Motor neuron (in vitro differentiated cells): ENCODE data around the gene PRPF6. TPM values are rescaled to one million over a fixed set of nuclear protein-coding genes. Genes with fewer than 3 reads are reported as not detected.
"Not testable (repeated sequence)": the region's sequence is repeated elsewhere in the genome, so short reads cannot be mapped to it uniquely, and the experiment has no call there.

Source experiments
- ATAC-seq, 8 experiments: fragments of 200-7000 bp; cut with Tn5 transposase; replicated peaks in 6 of 8; 2 replicates each; pipeline ENCODE4 v1.8.0; 2021; ENCODE audit warnings: mild to moderate bottlenecking in 8 of 8, moderate library complexity in 8 of 8
- H3K27ac ChIP-seq, 2 donors: fragments of 250-450 bp; sonication (Bioruptor Pico); 2 replicates each; pipeline ENCODE4 v1.9.0; 2021; ENCODE audit warnings: antibody characterized with exemption in 2 of 2, mild to moderate bottlenecking in 2 of 2, moderate library complexity in 1 of 2
- H3K4me1 ChIP-seq, 2 donors: fragments of 250-450 bp; sonication (Bioruptor Pico); replicated peaks in 1 of 2; 2 replicates each; pipeline ENCODE4 v1.6.1; 2021; ENCODE audit warnings: antibody characterized with exemption in 2 of 2, mild to moderate bottlenecking in 2 of 2, moderate library complexity in 1 of 2
- H3K4me3 ChIP-seq, 5 donors: fragments of 250-450 bp; sonication (Bioruptor Pico); 2 replicates each; pipeline ENCODE4 v1.9.0; 2021; ENCODE audit warnings: antibody characterized with exemption in 5 of 5, mild to moderate bottlenecking in 5 of 5, moderate library complexity in 4 of 5
- WGBS, 10 experiments: fragments of 450-650 bp; shearing (Covaris generic); methylation state at CpG; one replicate each; pipeline ENCODE4 v1.0.0; 2022; 5-methylcytosine and 5-hydroxymethylcytosine counted together
- in situ Hi-C, 9 experiments: fragments of 400-800 bp; cut with MboI; loops; one replicate each; pipeline ENCODE4 v1.15.0; 2021; ENCODE audit warnings: low sequenced_read_pairs in 9 of 9, low pct_unique_long_range_greater_than_20kb in 2 of 9; ENCODE audit not compliant: unreplicated experiment in 9 of 9
- total RNA-seq, 8 experiments: library from RNA; unstranded; fragments of 300-600 nt; gene quantifications; 2 replicates each; pipeline versions ENCODE4 v1.2.3 to v1.2.4, GENCODE V29; 2022

The PRPF6 gene
- total RNA-seq, 8 experiments from 2014 or later = 38.2 to 97.9 (median 64.2) TPM

- no peak for ATAC-seq
- no peak overlapping the region for H3K27ac ChIP-seq
- in situ Hi-C loops = no loop called here
- no peak overlapping the region for H3K4me3 ChIP-seq
- no peaks in the 10 kb centered on the region for H3K4me1 ChIP-seq
- 20 to 98% (median 92%) methylated on average over 1 to 9 of the region's 10 CpGs; no CpG with 5 or more reads in 5 of the 10 experiments for WGBS, 10 experiments
Measured at GRCh38 chr20:64006490-64006889, 25.6 kb downstream of the PRPF6 start.

GRCh38 chr20:64006902-64007301, 26.0 kb downstream of the PRPF6 start:
- ATAC-seq = no peak
- in situ Hi-C loops = no loop called here
- Histone ChIP-seq H3K4me3 (no peak overlapping the region), H3K4me1 (no peaks in the 10 kb centered on the region), H3K27ac (no peak overlapping the region)
- WGBS, 10 experiments = 93 to 100% (median 100%) methylated on average over 1 to 2 of the region's 3 CpGs; no CpG with 5 or more reads in 6 of the 10 experiments

- H3K4me3 ChIP-seq = no peak overlapping the region
- in situ Hi-C loops = no loop called here
- no peak overlapping the region for H3K27ac ChIP-seq
- 73 to 96% (median 83%) methylated on average over 2 to 11 of the region's 13 CpGs; no CpG with 5 or more reads in 2 of the 10 experiments for WGBS, 10 experiments
- ATAC-seq = no peak
- H3K4me1 ChIP-seq = no peaks in the 10 kb centered on the region
Measured at GRCh38 chr20:64009811-64010387, 29.0 kb downstream of the PRPF6 start.

GRCh38 chr20:64010711-64011237, 29.8 kb downstream of the PRPF6 start:
- no peaks in the 10 kb centered on the region for H3K4me1 ChIP-seq
- in situ Hi-C loops = no loop called here
- H3K27ac ChIP-seq = no peak overlapping the region
- H3K4me3 ChIP-seq = no peak overlapping the region
- WGBS, 10 experiments = 0 to 97% (median 83%) methylated on average over 1 to 5 of the region's 8 CpGs; no CpG with 5 or more reads in 3 of the 10 experiments
- peak in 3 of 8 experiments; percentile 37 to 85 (median 37) for ATAC-seq

GRCh38 chr20:64011366-64011779, 30.4 kb downstream of the PRPF6 start:
- WGBS, 10 experiments = 80 to 100% (median 89%) methylated on average over 1 to 3 of the region's 16 CpGs; no CpG with 5 or more reads in 6 of the 10 experiments
- in situ Hi-C loops = no loop called here
- Histone ChIP-seq H3K4me1 (no peaks in the 10 kb centered on the region), H3K27ac (no peak overlapping the region), H3K4me3 (no peak overlapping the region)
- no peak for ATAC-seq

GRCh38 chr20:64012385-64013154, 31.6 kb downstream of the PRPF6 start:
- H3K4me3 ChIP-seq, ATAC-seq, in situ Hi-C loops, H3K4me1 ChIP-seq, H3K27ac ChIP-seq: not testable (repeated sequence)
- 80 to 100% (median 97%) methylated on average over 1 to 3 of the region's 20 CpGs; no CpG with 5 or more reads in 6 of the 10 experiments for WGBS, 10 experiments

- Histone ChIP-seq H3K27ac (no peak overlapping the region), H3K4me1 (no peaks in the 10 kb centered on the region), H3K4me3 (no peak overlapping the region)
- 36 to 93% (median 82%) methylated on average over 1 to 2 of the region's 2 CpGs; no CpG with 5 or more reads in 4 of the 10 experiments for WGBS, 10 experiments
- ATAC-seq = peak in 3 of 8 experiments; percentile 82 to 91 (median 90)
- in situ Hi-C loops = no loop called here
Measured at GRCh38 chr20:64015635-64016034, 34.7 kb downstream of the PRPF6 start.

- 90 to 100% (median 95%) methylated on average over 3 to 15 of the region's 36 CpGs; no CpG with 5 or more reads in 5 of the 10 experiments for WGBS, 10 experiments
- peak in 2 of 8 experiments; percentile 13 to 20 for ATAC-seq
- H3K27ac ChIP-seq = no peak overlapping the region
- no peaks in the 10 kb centered on the region for H3K4me1 ChIP-seq
- no peak overlapping the region for H3K4me3 ChIP-seq
- in situ Hi-C loops = no loop called here
Measured at GRCh38 chr20:64021124-64021975, 40.4 kb downstream of the PRPF6 start.

- in situ Hi-C loops = no loop called here
- no peak overlapping the region for H3K4me3 ChIP-seq
- ATAC-seq = peak in 3 of 8 experiments; percentile 35 to 75 (median 66)
- WGBS, 10 experiments = 51 to 100% (median 99%) methylated on average over 1 to 10 of the region's 17 CpGs; no CpG with 5 or more reads in 1 of the 10 experiments
- H3K4me1 ChIP-seq = no peaks in the 10 kb centered on the region
- no peak overlapping the region for H3K27ac ChIP-seq
Measured at GRCh38 chr20:64022671-64023360, 41.9 kb downstream of the PRPF6 start.

GRCh38 chr20:64023361-64024140, 42.6 kb downstream of the PRPF6 start:
- no peak for ATAC-seq
- Histone ChIP-seq H3K27ac (no peak overlapping the region), H3K4me1 (no peaks in the 10 kb centered on the region), H3K4me3 (no peak overlapping the region)
- whole genome bisulfite sequencing, 10 experiments = 45 to 98% (median 74%) methylated on average over 1 to 12 of the region's 15 CpGs; no CpG with 5 or more reads in 1 of the 10 experiments
- in situ Hi-C loops = no loop called here

GRCh38 chr20:64024141-64024990, 43.4 kb downstream of the PRPF6 start:
- no peak for ATAC-seq
- no peak overlapping the region for H3K27ac ChIP-seq
- 45 to 100% (median 83%) methylated on average over 1 to 11 of the region's 17 CpGs; no CpG with 5 or more reads in 1 of the 10 experiments for WGBS, 10 experiments
- in situ Hi-C loops = no loop called here
- H3K4me3 ChIP-seq = no peak overlapping the region
- H3K4me1 ChIP-seq = no peaks in the 10 kb centered on the region
